ENCODE measurements around the gene CABLES2.

The CABLES2 gene

GRCh38 chr20:62368392-62368975 lies 38.6 kb downstream of the CABLES2 start:
- H3F3A ChIP-seq (ENCODE audit: control insufficient read depth, insufficient read depth) = peaks cover 9% of the 10 kb centered on the region; the same call in 1 of the 2 replicates
- peak overlapping the region; percentile 76 for H3K4me3 ChIP-seq (ENCODE audit: low read length)
- no peaks in the 10 kb centered on the region for H3K36me3 ChIP-seq (ENCODE audit: control insufficient read depth, low read length)
- H3K9me3 ChIP-seq (ENCODE audit: control insufficient read depth, insufficient read depth, low read length) = no peaks in the 10 kb centered on the region
- H3K27ac ChIP-seq (ENCODE audit: low read depth, low read length) = 0 out of 2 replicates have a peak overlapping the region, but pooled peaks have one; percentile 13
- TF ChIP-seq CTCF (IDR thresholded peaks at IDR 0.05; ENCODE audit: low read depth, low read length, poor library complexity, severe bottlenecking) (no peak), EZH2phosphoT487 (IDR thresholded peaks at IDR 0.05; ENCODE audit: borderline replicate concordance, low read length) (no peak)
- H3K4me2 ChIP-seq (ENCODE audit: low read length) = peak overlapping the region; percentile 94
- peaks cover 36% of the 10 kb centered on the region for H3K4me1 ChIP-seq (ENCODE audit: control insufficient read depth, low read length)
- H3K79me2 ChIP-seq (ENCODE audit: control insufficient read depth, low read length) = peaks cover 22% of the 10 kb centered on the region
- H4K20me1 ChIP-seq (ENCODE audit: control insufficient read depth, insufficient read depth, low read depth, low read length) = no peaks in the 10 kb centered on the region; the same call in 1 of the 2 replicates
- no peaks in the 10 kb centered on the region for H3K9me2 ChIP-seq (replicated peaks; ENCODE audit: control insufficient read depth, low read length)
- peaks cover 34% of the 10 kb centered on the region for H3K27me3 ChIP-seq (ENCODE audit: control insufficient read depth, low read length)

GRCh38 chr20:62367633-62368391 lies 39.3 kb downstream of the CABLES2 start:
- peaks cover 9% of the 10 kb centered on the region; the same call in 1 of the 2 replicates for H3F3A ChIP-seq (ENCODE audit: control insufficient read depth, insufficient read depth)
- no peaks in the 10 kb centered on the region for H3K9me2 ChIP-seq (replicated peaks; ENCODE audit: control insufficient read depth, low read length)
- peak overlapping the region; percentile 94 for H3K4me2 ChIP-seq (ENCODE audit: low read length)
- no peaks in the 10 kb centered on the region for H3K9me3 ChIP-seq (ENCODE audit: control insufficient read depth, insufficient read depth, low read length)
- H3K36me3 ChIP-seq (ENCODE audit: control insufficient read depth, low read length) = no peaks in the 10 kb centered on the region
- H3K4me3 ChIP-seq (ENCODE audit: low read length) = peak overlapping the region; percentile 76
- H3K27ac ChIP-seq (ENCODE audit: low read depth, low read length) = 0 out of 2 replicates have a peak overlapping the region, but pooled peaks have one; percentile 13
- H4K20me1 ChIP-seq (ENCODE audit: control insufficient read depth, insufficient read depth, low read depth, low read length) = peaks cover 2% of the 10 kb centered on the region; the same call in 1 of the 2 replicates
- peaks cover 38% of the 10 kb centered on the region for H3K4me1 ChIP-seq (ENCODE audit: control insufficient read depth, low read length)
- peaks cover 34% of the 10 kb centered on the region for H3K27me3 ChIP-seq (ENCODE audit: control insufficient read depth, low read length)
- no peak for TF ChIP-seq EZH2phosphoT487 (IDR thresholded peaks at IDR 0.05; ENCODE audit: borderline replicate concordance, low read length)
- TF ChIP-seq CTCF (IDR thresholded peaks at IDR 0.05; ENCODE audit: low read depth, low read length, poor library complexity, severe bottlenecking) = no peak
- H3K79me2 ChIP-seq (ENCODE audit: control insufficient read depth, low read length) = peaks cover 22% of the 10 kb centered on the region

- peak within 1 kb of the TSS; percentile 94 for H3K4me2 ChIP-seq (ENCODE audit: low read length)
- peak within 1 kb of the TSS; percentile 84 for H3K4me3 ChIP-seq (ENCODE audit: low read length)
- H3K9me3 ChIP-seq (ENCODE audit: control insufficient read depth, insufficient read depth, low read length) = no peaks in the 10 kb centered on the region
- H3F3A ChIP-seq (ENCODE audit: control insufficient read depth, insufficient read depth) = peaks cover 9% of the 10 kb centered on the region; the same call in 1 of the 2 replicates
- H3K4me1 ChIP-seq (ENCODE audit: control insufficient read depth, low read length) = peaks cover 38% of the 10 kb centered on the region
- H4K20me1 ChIP-seq (ENCODE audit: control insufficient read depth, insufficient read depth, low read depth, low read length) = peaks cover 6% of the 10 kb centered on the region; the same call in 1 of the 2 replicates
- TF ChIP-seq EZH2phosphoT487 (IDR thresholded peaks at IDR 0.05; ENCODE audit: borderline replicate concordance, low read length) (no peak), CTCF (IDR thresholded peaks at IDR 0.05; ENCODE audit: low read depth, low read length, poor library complexity, severe bottlenecking) (no peak)
- no peaks in the 10 kb centered on the region for H3K9me2 ChIP-seq (replicated peaks; ENCODE audit: control insufficient read depth, low read length)
- H3K36me3 ChIP-seq (ENCODE audit: control insufficient read depth, low read length) = no peaks in the 10 kb centered on the region
- H3K27ac ChIP-seq (ENCODE audit: low read depth, low read length) = 0 out of 2 replicates have a peak within 1 kb of the TSS, but pooled peaks have one; percentile 22
- peaks cover 22% of the 10 kb centered on the region for H3K79me2 ChIP-seq (ENCODE audit: control insufficient read depth, low read length)
- H3K27me3 ChIP-seq (ENCODE audit: control insufficient read depth, low read length) = peaks cover 34% of the 10 kb centered on the region
Measured at GRCh38 chr20:62367136-62367632, 39.9 kb downstream of the CABLES2 start, which contains the start of gene LAMA5. LAMA5 (minus strand) TSS chr20:62367312; CDS start chr20:62367245, 67 bp downstream.
